Transverse colon (tissue), 4 donors: ENCODE results near the gene SLC19A1.
"Not testable (repeated sequence)": the region's sequence is repeated elsewhere in the genome, so short reads cannot be mapped to it uniquely, and the experiment has no call there.

ENCODE experiments used
- CTCF ChIP-seq, 5 experiments: fragments of 200-600 bp in 3 of 5; fragments of 450-650 bp in 2 of 5; sonication (generic) in 3 of 5; IDR thresholded peaks; 1 replicate in 2 of 5; 2 replicates in 3 of 5; pipeline ENCODE4 v1.5.1; 2016 to 2017; ENCODE audit warnings: antibody characterized with exemption in 5 of 5, inconsistent platforms in 3 of 5, mild to moderate bottlenecking in 2 of 5, moderate library complexity in 1 of 5
- POLR2A ChIP-seq: fragments of 450-650 bp; IDR thresholded peaks from one replicate; pipeline ENCODE4 v1.6.1; 2016; ENCODE audit warnings: antibody characterized with exemption, mild to moderate bottlenecking, moderate library complexity
- POLR2AphosphoS5 ChIP-seq, 3 donors: sonication (generic); formaldehyde crosslinking; IDR thresholded peaks; one replicate each; pipeline ENCODE4 v1.6.1; 2016; ENCODE audit warnings: antibody characterized with exemption in 3 of 3

GRCh38 chr21:45561241-45561640 lies 19.0 kb upstream of the SLC19A1 start:
- TF ChIP-seq POLR2AphosphoS5 (IDR thresholded peaks at IDR 0.05); CTCF (IDR thresholded peaks at IDR 0.05); POLR2A: not testable (repeated sequence)
